SU-DHL-6 (cell line): ENCODE data around the gene HP.

Experiments
- H2AFZ ChIP-seq: fragments of 200-600 bp; sonication (generic); 2 replicates; pipeline ENCODE4 v1.6.1; 2014; ENCODE audit warnings: low read depth, mild to moderate bottlenecking, moderate library complexity, mixed read lengths, antibody characterized with exemption, low read length; ENCODE audit not compliant: severe bottlenecking
- H3F3A ChIP-seq: fragments of 200-600 bp; shearing (Covaris generic); 2 replicates; pipeline ENCODE4 v1.6.0; 2016; ENCODE audit warnings: antibody characterized with exemption, mild to moderate bottlenecking; ENCODE audit not compliant: insufficient read depth
- H3K27ac ChIP-seq: fragments of 200-600 bp; sonication (generic); 2 replicates; pipeline ENCODE4 v1.5.1; 2016; ENCODE audit warnings: low read depth, mild to moderate bottlenecking, low read length, moderate library complexity, mixed read lengths
- H3K27me3 ChIP-seq: fragments of 200-600 bp; sonication (generic), shearing (Covaris generic); 2 replicates; pipeline ENCODE4 v1.6.0; 2014; ENCODE audit warnings: mild to moderate bottlenecking, low read length
- H3K36me3 ChIP-seq: fragments of 200-600 bp; sonication (generic); 2 replicates; pipeline ENCODE4 v1.6.1; 2014; ENCODE audit warnings: mild to moderate bottlenecking, low read length, mixed read lengths
- H3K4me2 ChIP-seq: fragments of 300-600, 200-600 bp; shearing (Covaris generic), sonication (generic); 2 replicates; pipeline ENCODE4 v1.6.0; 2014; ENCODE audit warnings: low read length, low read depth, mild to moderate bottlenecking; ENCODE audit not compliant: poor library complexity, severe bottlenecking
- H3K4me3 ChIP-seq: fragments of 200-600 bp; sonication (generic); 2 replicates; pipeline ENCODE4 v1.5.1; 2014; ENCODE audit warnings: antibody characterized with exemption, low read length, mild to moderate bottlenecking, mixed read lengths; ENCODE audit not compliant: insufficient read depth, poor library complexity, severe bottlenecking
- H3K79me2 ChIP-seq: fragments of 200-600 bp; sonication (generic); 2 replicates; pipeline ENCODE4 v1.6.1; 2014; ENCODE audit warnings: mild to moderate bottlenecking, low read length, moderate library complexity; ENCODE audit not compliant: insufficient read depth
- H3K9ac ChIP-seq: fragments of 200-600 bp; sonication (generic); 2 replicates; pipeline ENCODE4 v1.7.0; 2014; ENCODE audit warnings: mild to moderate bottlenecking, low read length
- H3K9me2 ChIP-seq: fragments of 200-600 bp; sonication (generic); replicated peaks from 2 replicates; pipeline ENCODE4 v1.6.1; 2014; ENCODE audit warnings: low read length; ENCODE audit not compliant: insufficient read depth
- H3K9me3 ChIP-seq: fragments of 200-600 bp; sonication (generic); 2 replicates; pipeline ENCODE4 v1.6.1; 2014; ENCODE audit warnings: low read length, mixed read lengths; ENCODE audit not compliant: insufficient read depth
- H4K20me1 ChIP-seq: fragments of 200-600 bp; sonication (generic); 2 replicates; pipeline ENCODE4 v1.6.1; 2014; ENCODE audit warnings: low read depth, mild to moderate bottlenecking, antibody characterized with exemption, low read length, moderate library complexity, mixed read lengths
- CTCF ChIP-seq: fragments of 200-600 bp; sonication (generic); IDR thresholded peaks from one replicate; pipeline ENCODE4 v1.5.1; 2017; ENCODE audit warnings: antibody characterized with exemption, mild to moderate bottlenecking, low read length, moderate library complexity; ENCODE audit not compliant: insufficient read depth, poor library complexity, severe bottlenecking
- EZH2phosphoT487 ChIP-seq: fragments of 200-600 bp; sonication (generic), shearing (Covaris generic); conservative IDR thresholded peaks from 2 replicates; pipeline ENCODE4 v1.6.1; 2018; ENCODE audit warnings: mild to moderate bottlenecking, antibody characterized with exemption, low read length, moderate library complexity, mixed read lengths

The HP gene

DNA sequence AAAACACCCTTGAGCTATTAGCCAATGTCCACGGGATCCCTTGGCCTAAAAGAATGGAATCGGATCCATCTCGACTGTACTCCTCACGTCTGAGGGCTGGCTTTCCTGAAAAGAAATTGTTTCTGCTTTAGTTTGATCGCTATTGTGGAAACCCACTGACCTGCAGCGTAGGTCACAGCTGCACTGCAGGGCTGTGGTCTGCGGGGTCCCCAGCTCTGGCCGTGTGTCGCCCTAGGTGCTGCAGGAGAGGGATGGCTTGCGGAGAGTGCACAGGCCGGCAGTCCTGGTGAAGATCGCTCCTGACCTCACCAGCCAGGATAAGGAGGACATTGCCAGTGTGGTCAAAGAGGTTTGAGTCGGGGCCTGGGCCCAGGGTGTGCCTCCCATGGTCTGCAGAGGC is 32.2 kb upstream of the HP start:
- no peaks in the 10 kb centered on the region for H3K36me3 ChIP-seq
- TF ChIP-seq CTCF (no peak), EZH2phosphoT487 (no peak)
- no peaks in the 10 kb centered on the region for H3K9me3 ChIP-seq
- H3F3A ChIP-seq: no peaks in the 10 kb centered on the region
- H4K20me1 ChIP-seq: no peaks in the 10 kb centered on the region
- no peak overlapping the region for H3K4me3 ChIP-seq
- H3K27me3 ChIP-seq: no peaks in the 10 kb centered on the region
- H3K4me2 ChIP-seq: no peak overlapping the region
- no peaks in the 10 kb centered on the region for H3K79me2 ChIP-seq
- no peak overlapping the region for H3K9ac ChIP-seq
- no peak overlapping the region for H2AFZ ChIP-seq
- no peak overlapping the region for H3K27ac ChIP-seq
- no peaks in the 10 kb centered on the region for H3K9me2 ChIP-seq

DNA sequence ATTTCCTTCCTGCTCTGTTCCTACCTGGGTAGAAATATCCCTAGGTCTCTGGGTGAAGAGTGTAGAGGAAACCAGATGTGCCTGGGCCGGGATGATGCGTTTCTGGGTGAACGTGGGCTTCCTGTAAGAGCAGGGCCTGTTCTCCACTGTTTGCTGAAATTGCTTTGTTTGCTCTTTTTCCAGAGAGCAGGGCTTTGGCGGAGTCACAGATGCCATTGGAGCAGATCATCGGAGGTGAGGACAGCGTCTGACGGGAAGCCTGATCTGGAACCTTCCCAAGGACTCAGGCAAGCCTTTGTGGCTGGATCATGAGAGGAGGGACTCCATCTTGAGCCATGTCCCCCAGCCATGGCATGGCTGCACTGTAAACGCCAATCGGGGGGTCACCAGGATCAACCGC is 30.3 kb upstream of the HP start:
- no peak overlapping the region for H2AFZ ChIP-seq
- no peaks in the 10 kb centered on the region for H3K27me3 ChIP-seq
- H3K36me3 ChIP-seq: no peaks in the 10 kb centered on the region
- TF ChIP-seq EZH2phosphoT487 (no peak), CTCF (no peak)
- no peak overlapping the region for H3K9ac ChIP-seq
- no peaks in the 10 kb centered on the region for H3F3A ChIP-seq
- no peaks in the 10 kb centered on the region for H3K9me2 ChIP-seq
- no peak overlapping the region for H3K27ac ChIP-seq
- no peaks in the 10 kb centered on the region for H3K79me2 ChIP-seq
- no peaks in the 10 kb centered on the region for H3K9me3 ChIP-seq
- no peak overlapping the region for H3K4me3 ChIP-seq
- H3K4me2 ChIP-seq: no peak overlapping the region
- no peaks in the 10 kb centered on the region for H4K20me1 ChIP-seq

- Histone ChIP-seq H3F3A (no peaks in the 10 kb centered on the region), H3K36me3 (no peaks in the 10 kb centered on the region), H2AFZ (no peak overlapping the region), H3K79me2 (no peaks in the 10 kb centered on the region), H3K9me2 (no peaks in the 10 kb centered on the region), H4K20me1 (no peaks in the 10 kb centered on the region), H3K27me3 (no peaks in the 10 kb centered on the region), H3K4me3 (no peak overlapping the region), H3K9me3 (no peaks in the 10 kb centered on the region), H3K9ac (no peak overlapping the region), H3K4me2 (no peak overlapping the region), H3K27ac (no peak overlapping the region)
- TF ChIP-seq CTCF (no peak), EZH2phosphoT487 (no peak)
These were observed 29.4 kb upstream of the HP start for GRCh38 chr16:72024862-72025382.
